Measurements from ENCODE around the gene C6orf120. TPM values are rescaled to one million over a fixed set of nuclear protein-coding genes. Genes with fewer than 3 reads are reported as not detected.
A peak's percentile ranks its signal among the peaks of the same experiment; 100 is the strongest.
"Not testable (repeated sequence)": the region's sequence is repeated elsewhere in the genome, so short reads cannot be mapped to it uniquely, and the experiment has no call there.

The C6orf120 gene
- total RNA-seq, 1 experiment from 2014 or later = 18.6 TPM

DNA sequence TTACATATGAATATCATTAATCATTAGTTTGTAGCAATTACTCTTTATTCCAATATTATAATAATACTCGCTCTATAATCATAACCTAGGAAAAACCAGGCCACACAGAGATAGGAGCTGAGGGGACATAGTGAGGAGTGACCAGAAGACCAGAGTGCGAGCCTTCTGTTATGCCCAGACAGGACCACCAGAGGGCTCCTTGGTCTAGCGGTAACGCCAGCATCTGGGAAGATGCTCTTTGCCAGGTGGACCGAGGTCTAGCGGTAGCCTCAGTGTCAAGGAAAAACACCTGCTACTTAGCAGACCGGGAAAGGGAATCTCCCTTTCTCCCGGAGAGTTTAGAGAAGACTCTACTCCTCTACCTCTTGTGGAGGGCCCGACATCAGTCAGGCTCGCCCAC lies 4.8 kb upstream of the C6orf120 start:
- CTCF ChIA-PET = not testable (repeated sequence)

DNA sequence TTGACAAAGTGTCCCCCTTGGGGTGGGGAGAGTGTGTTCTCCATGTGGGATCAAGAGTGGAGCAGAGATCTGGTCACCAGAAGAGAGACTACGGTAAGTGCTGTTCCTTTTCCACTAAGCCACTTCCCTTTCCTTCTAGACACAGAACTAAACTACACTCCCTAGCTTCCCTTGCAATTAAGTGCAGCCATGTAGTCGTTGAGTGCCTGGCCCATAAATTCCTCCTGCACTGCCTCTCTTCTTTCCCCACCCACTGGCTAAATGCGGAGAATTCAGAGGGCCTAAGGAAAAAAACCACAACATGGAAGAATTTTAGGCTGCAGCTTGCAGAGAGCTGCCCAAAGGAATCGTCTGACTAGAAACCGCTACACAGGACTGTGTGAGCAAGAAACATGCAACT lies 1.6 kb upstream of the C6orf120 start:
- ChIA-PET POLR2A (ENCODE audit: unreplicated experiment) (no interaction called here), CTCF (no interaction called here)
- H3K36me3 ChIP-seq (ENCODE audit: low read depth, low read length) = no peaks in the 10 kb centered on the region; the same call in 1 of the 2 replicates
- no peak overlapping the region for H3K9ac ChIP-seq (ENCODE audit: low read length)
- peaks cover 55% of the 10 kb centered on the region for H3K79me2 ChIP-seq (ENCODE audit: low read length)
- H3K9me2 ChIP-seq (replicated peaks; ENCODE audit: low read length) = no peaks in the 10 kb centered on the region
- DNase-seq (no peak), ATAC-seq (no peak)
- no peaks in the 10 kb centered on the region for H3K27me3 ChIP-seq (ENCODE audit: low read length)
- peaks cover 23% of the 10 kb centered on the region for H4K20me1 ChIP-seq (ENCODE audit: low read length)
- no peak overlapping the region for H2AFZ ChIP-seq (ENCODE audit: low read length)
- H3F3A ChIP-seq (ENCODE audit: low read length, unreplicated experiment) = no peaks in the 10 kb centered on the region
- H3K4me2 ChIP-seq (ENCODE audit: low read length) = peak overlapping the region; percentile 96
- H3K4me3 ChIP-seq (ENCODE audit: low read length) = peak overlapping the region; percentile 98
- intact Hi-C loops (cut with micrococcal nuclease) = loop anchor here (5.0 kb wide), 1 partner anchor 52 kb away; the partner anchor contains the start of genes DYNLT2 and ERMARD
- H3K4me1 ChIP-seq (ENCODE audit: insufficient read depth, low read length) = peaks cover 22% of the 10 kb centered on the region
- TF ChIP-seq EZH2phosphoT487 (IDR thresholded peaks at IDR 0.05; ENCODE audit: borderline replicate concordance, low read length) (no peak), CTCF (conservative IDR thresholded peaks at IDR 0.05; ENCODE audit: low read depth, low read length) (no peak), EZH2 (IDR thresholded peaks at IDR 0.05; ENCODE audit: low read length, unreplicated experiment) (no peak)
- no peaks in the 10 kb centered on the region for H3K9me3 ChIP-seq (ENCODE audit: low read length)
- no TSS peak for BruUV-seq (replicated peaks)
- no peak overlapping the region for H3K27ac ChIP-seq (ENCODE audit: low read length)

More for the DNA sequence above, 4.8 kb upstream of the C6orf120 start:
- POLR2A ChIA-PET (ENCODE audit: unreplicated experiment); H3K36me3 ChIP-seq (ENCODE audit: low read depth, low read length); H3K4me2 ChIP-seq (ENCODE audit: low read length); H3K27me3 ChIP-seq (ENCODE audit: low read length); H3K27ac ChIP-seq (ENCODE audit: low read length); H2AFZ ChIP-seq (ENCODE audit: low read length); H3K9me3 ChIP-seq (ENCODE audit: low read length); H3K4me3 ChIP-seq (ENCODE audit: low read length); intact Hi-C loops (cut with micrococcal nuclease); H3K9me2 ChIP-seq (replicated peaks; ENCODE audit: low read length); H3F3A ChIP-seq (ENCODE audit: low read length, unreplicated experiment); H3K4me1 ChIP-seq (ENCODE audit: insufficient read depth, low read length); H4K20me1 ChIP-seq (ENCODE audit: low read length); ATAC-seq; H3K9ac ChIP-seq (ENCODE audit: low read length); BruUV-seq (replicated peaks); DNase-seq: not testable (repeated sequence)
- peak; percentile 19; the same call in 1 of the 2 replicates for TF ChIP-seq CTCF (conservative IDR thresholded peaks at IDR 0.05; ENCODE audit: low read depth, low read length)
- H3K79me2 ChIP-seq (ENCODE audit: low read length) = peaks cover 28% of the 10 kb centered on the region

DNA sequence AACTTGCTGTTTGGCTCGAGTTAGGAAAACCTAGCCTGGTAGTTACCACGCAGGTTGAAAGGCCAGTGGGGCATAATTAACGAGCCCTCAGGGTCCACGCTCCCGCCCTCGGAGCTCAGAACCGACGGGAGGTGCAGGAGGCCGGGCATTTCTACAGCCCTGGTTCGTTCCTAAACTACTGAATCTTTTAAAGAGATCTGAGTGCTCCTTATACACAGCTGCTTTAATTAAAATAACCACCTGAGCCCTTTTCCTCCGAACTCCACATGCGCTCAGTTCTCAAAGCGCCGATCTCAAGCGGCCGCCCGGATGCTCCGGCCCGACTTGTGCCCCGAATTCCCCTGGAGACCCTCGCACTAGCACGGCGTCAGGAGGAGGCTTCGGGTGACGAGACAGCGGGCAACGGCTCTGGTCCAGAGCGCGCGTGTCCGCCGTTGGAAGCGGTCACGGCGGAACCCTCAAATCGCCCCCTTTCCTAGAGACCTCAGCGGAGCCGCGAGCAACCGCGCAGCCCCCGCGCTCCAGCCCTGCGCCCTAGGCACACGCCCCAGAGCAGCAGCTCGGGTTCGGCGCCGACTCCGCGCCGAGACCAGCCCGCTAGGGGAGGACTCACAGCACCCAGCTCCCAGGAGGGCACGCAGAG lies 494 bp upstream of the C6orf120 start:
- no peaks in the 10 kb centered on the region for H3F3A ChIP-seq (ENCODE audit: low read length, unreplicated experiment)
- ChIA-PET POLR2A (ENCODE audit: unreplicated experiment) (interaction anchor here (0.6 to 1.0 kb wide), 4 partner anchors 14 to 665 kb away, joined by 6 to 7 read pairs (median 6); no protein-coding TSS in a partner anchor), CTCF (no interaction called here)
- peaks cover 23% of the 10 kb centered on the region for H3K4me1 ChIP-seq (ENCODE audit: insufficient read depth, low read length)
- TF ChIP-seq EZH2 (IDR thresholded peaks at IDR 0.05; ENCODE audit: low read length, unreplicated experiment) = no peak
- no peak for TF ChIP-seq CTCF (conservative IDR thresholded peaks at IDR 0.05; ENCODE audit: low read depth, low read length)
- no peaks in the 10 kb centered on the region for H3K9me3 ChIP-seq (ENCODE audit: low read length)
- intact Hi-C loops (cut with micrococcal nuclease) = loop anchor here (5.0 kb wide), 1 partner anchor 51 kb away; the partner anchor contains the start of genes DYNLT2 and ERMARD
- no peaks in the 10 kb centered on the region for H3K9me2 ChIP-seq (replicated peaks; ENCODE audit: low read length)
- BruUV-seq (replicated peaks) = TSS peak; percentile 73
- peak overlapping the region; percentile 98 for H3K9ac ChIP-seq (ENCODE audit: low read length)
- DNase-seq (peak; percentile 6), ATAC-seq (peak; percentile 3)
- peaks cover 23% of the 10 kb centered on the region for H4K20me1 ChIP-seq (ENCODE audit: low read length)
- peak overlapping the region; percentile 75 for H3K27ac ChIP-seq (ENCODE audit: low read length)
- H2AFZ ChIP-seq (ENCODE audit: low read length) = peak overlapping the region; percentile 79
- H3K4me3 ChIP-seq (ENCODE audit: low read length) = peak overlapping the region; percentile 98
- H3K27me3 ChIP-seq (ENCODE audit: low read length) = no peaks in the 10 kb centered on the region
- H3K4me2 ChIP-seq (ENCODE audit: low read length) = peak overlapping the region; percentile 96
- peaks cover 62% of the 10 kb centered on the region for H3K79me2 ChIP-seq (ENCODE audit: low read length)
- no peaks in the 10 kb centered on the region; the same call in 1 of the 2 replicates for H3K36me3 ChIP-seq (ENCODE audit: low read depth, low read length)

All from PC-3 (cell line).